Progenitor cell of endocrine pancreas (in vitro differentiated cells): ENCODE measurements around the gene OR6Q1. TPM values are rescaled to one million over a fixed set of nuclear protein-coding genes. Genes with fewer than 3 reads are reported as not detected.
"Not testable (repeated sequence)": the region's sequence is repeated elsewhere in the genome, so short reads cannot be mapped to it uniquely, and the experiment has no call there.

Experiments
- DNase-seq: peaks from one replicate; pipeline ENCODE4 v3.0.0; 2021; ENCODE audit warnings: low spot score; ENCODE audit not compliant: unreplicated experiment
- H3K27ac Mint-ChIP-seq: 2 replicates; pipeline ENCODE4 v1.8.0; 2021; ENCODE audit warnings: mild to moderate bottlenecking, moderate library complexity, mixed read lengths
- H3K27me3 Mint-ChIP-seq: 2 replicates; pipeline ENCODE4 v1.8.0; 2021; ENCODE audit warnings: mixed read lengths
- H3K36me3 Mint-ChIP-seq: 2 replicates; pipeline ENCODE4 v1.8.0; 2022; ENCODE audit warnings: mixed read lengths; ENCODE audit not compliant: insufficient read depth
- H3K4me1 Mint-ChIP-seq: 2 replicates; pipeline ENCODE4 v1.8.0; 2021; ENCODE audit warnings: low read depth, mixed read lengths
- H3K4me3 Mint-ChIP-seq: 2 replicates; pipeline ENCODE4 v1.8.0; 2021; ENCODE audit warnings: low read depth, mild to moderate bottlenecking, moderate library complexity, mixed read lengths
- H3K9me3 Mint-ChIP-seq: 2 replicates; pipeline ENCODE4 v1.8.0; 2021; ENCODE audit warnings: low read depth, mixed read lengths
- CTCF ChIP-seq: fragments of 200-600 bp; sonication (generic); IDR thresholded peaks from one replicate; pipeline ENCODE4 v1.5.0; 2021; ENCODE audit warnings: antibody characterized with exemption, mild to moderate bottlenecking; ENCODE audit not compliant: unreplicated experiment
- long read RNA-seq: library from polyadenylated mRNA; unstranded; transcript quantifications from one replicate; pipeline ENCODE4 v2.0.0, GENCODE V29; 2020
- total RNA-seq: library from RNA; stranded (reverse); gene quantifications from 2 replicates; pipeline ENCODE4 v1.2.1, GENCODE V29; 2021

The OR6Q1 gene, protein sequence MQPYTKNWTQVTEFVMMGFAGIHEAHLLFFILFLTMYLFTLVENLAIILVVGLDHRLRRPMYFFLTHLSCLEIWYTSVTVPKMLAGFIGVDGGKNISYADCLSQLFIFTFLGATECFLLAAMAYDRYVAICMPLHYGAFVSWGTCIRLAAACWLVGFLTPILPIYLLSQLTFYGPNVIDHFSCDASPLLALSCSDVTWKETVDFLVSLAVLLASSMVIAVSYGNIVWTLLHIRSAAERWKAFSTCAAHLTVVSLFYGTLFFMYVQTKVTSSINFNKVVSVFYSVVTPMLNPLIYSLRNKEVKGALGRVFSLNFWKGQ
- not detected in 2 replicates for total RNA-seq
- long read RNA-seq = 0 reads

DNA sequence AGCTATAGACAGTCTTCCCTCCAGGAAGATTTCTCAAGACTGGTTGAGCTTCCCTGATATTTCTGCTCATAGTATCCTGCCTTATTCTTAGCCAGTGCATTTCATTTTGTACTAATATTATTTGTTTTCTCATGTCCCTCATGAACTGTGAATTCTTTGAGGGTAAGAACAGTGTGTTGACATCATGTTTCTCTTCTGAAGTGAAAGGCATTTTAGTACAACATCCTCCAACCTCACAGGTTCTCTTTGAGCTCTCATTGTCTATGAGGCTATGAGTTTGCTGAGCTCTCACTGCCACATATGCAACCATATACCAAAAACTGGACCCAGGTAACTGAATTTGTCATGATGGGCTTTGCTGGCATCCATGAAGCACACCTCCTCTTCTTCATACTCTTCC lies at the start of gene OR6Q1:
OR6Q1 (plus strand) TSS at position 301 of the 400 bp plus-strand sequence; CDS start at position 301, 0 bp downstream.
- no peaks in the 10 kb centered on the region for H3K27me3 Mint-ChIP-seq
- no peak for DNase-seq
- peaks cover 1% of the 10 kb centered on the region for H3K4me1 Mint-ChIP-seq
- peaks cover 2% of the 10 kb centered on the region for H3K36me3 Mint-ChIP-seq
- H3K27ac Mint-ChIP-seq = no peak within 1 kb of the TSS
- no peak for TF ChIP-seq CTCF
- H3K9me3 Mint-ChIP-seq = peaks cover 16% of the 10 kb centered on the region
- H3K4me3 Mint-ChIP-seq = no peak within 1 kb of the TSS

GRCh38 chr11:57981536-57981935 lies 49.2 kb upstream of the OR6Q1 start:
- H3K4me1 Mint-ChIP-seq = peaks cover 31% of the 10 kb centered on the region
- H3K36me3 Mint-ChIP-seq = no peaks in the 10 kb centered on the region
- no peak overlapping the region for H3K4me3 Mint-ChIP-seq
- no peak for DNase-seq
- no peak overlapping the region for H3K27ac Mint-ChIP-seq
- peaks cover 5% of the 10 kb centered on the region for H3K9me3 Mint-ChIP-seq
- no peak for TF ChIP-seq CTCF
- H3K27me3 Mint-ChIP-seq = no peaks in the 10 kb centered on the region

DNA sequence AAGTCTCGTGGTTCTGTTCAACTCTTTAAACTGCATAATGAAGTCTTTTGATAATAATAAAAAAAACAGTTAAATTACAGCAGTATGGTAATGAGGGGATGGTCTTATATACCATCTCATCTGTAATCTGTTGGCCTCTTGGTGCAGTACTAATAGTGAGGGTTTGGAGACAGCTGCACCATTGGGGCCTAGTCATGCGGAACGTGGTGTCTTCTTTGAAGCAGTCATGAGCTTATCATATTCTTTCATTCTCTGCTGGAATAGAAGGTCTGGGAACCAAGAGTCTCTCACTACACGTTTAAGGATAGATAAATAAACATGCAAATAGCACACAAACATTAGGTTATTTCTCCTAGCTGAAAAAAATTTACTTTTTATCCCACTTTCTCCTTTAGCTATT lies 48.0 kb upstream of the OR6Q1 start:
- Mint-ChIP-seq H3K27me3 (no peaks in the 10 kb centered on the region), H3K27ac (no peak overlapping the region), H3K4me1 (peaks cover 23% of the 10 kb centered on the region), H3K9me3 (peaks cover 5% of the 10 kb centered on the region), H3K36me3 (no peaks in the 10 kb centered on the region), H3K4me3 (no peak overlapping the region)
- TF ChIP-seq CTCF = no peak
- no peak for DNase-seq

GRCh38 chr11:57983191-57983590 lies 47.6 kb upstream of the OR6Q1 start:
- peaks cover 9% of the 10 kb centered on the region for H3K9me3 Mint-ChIP-seq
- no peaks in the 10 kb centered on the region for H3K27me3 Mint-ChIP-seq
- H3K4me3 Mint-ChIP-seq = no peak overlapping the region
- H3K27ac Mint-ChIP-seq = no peak overlapping the region
- TF ChIP-seq CTCF = no peak
- no peaks in the 10 kb centered on the region for H3K36me3 Mint-ChIP-seq
- H3K4me1 Mint-ChIP-seq = peaks cover 19% of the 10 kb centered on the region
- no peak for DNase-seq

GRCh38 chr11:57999523-57999922 lies 31.2 kb upstream of the OR6Q1 start:
- not testable (repeated sequence) for H3K36me3 Mint-ChIP-seq, H3K9me3 Mint-ChIP-seq, H3K4me3 Mint-ChIP-seq, H3K27ac Mint-ChIP-seq, H3K27me3 Mint-ChIP-seq, H3K4me1 Mint-ChIP-seq, DNase-seq

DNA sequence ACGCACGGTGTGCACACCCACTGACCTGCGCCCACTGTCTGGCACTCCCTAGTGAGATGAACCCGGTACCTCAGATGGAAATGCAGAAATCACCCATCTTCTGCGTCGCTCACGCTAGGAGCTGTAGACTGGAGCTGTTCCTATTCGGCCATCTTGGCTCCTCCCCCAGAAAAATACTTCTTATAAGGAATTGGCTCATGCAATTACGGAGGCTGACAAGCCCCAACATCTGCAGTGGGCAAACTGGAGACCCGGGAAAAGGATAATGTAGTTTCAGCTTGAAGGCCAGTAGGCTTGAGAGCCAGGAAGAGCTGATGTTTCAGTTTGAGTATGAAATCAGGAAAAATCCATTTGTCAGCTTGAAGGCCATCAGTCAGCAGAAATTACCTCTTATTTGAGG lies 30.7 kb upstream of the OR6Q1 start:
- H3K4me3 Mint-ChIP-seq, H3K27me3 Mint-ChIP-seq, H3K4me1 Mint-ChIP-seq, H3K27ac Mint-ChIP-seq, H3K9me3 Mint-ChIP-seq, DNase-seq, H3K36me3 Mint-ChIP-seq: not testable (repeated sequence)
